ENCODE measurements around the gene GAS6. TPM values are rescaled to one million over a fixed set of nuclear protein-coding genes. Genes with fewer than 3 reads are reported as not detected.

GAS6 gene
- total RNA-seq, 4 donors from 2014 or later = 43.0 to 112 (median 68.5) TPM

DNA sequence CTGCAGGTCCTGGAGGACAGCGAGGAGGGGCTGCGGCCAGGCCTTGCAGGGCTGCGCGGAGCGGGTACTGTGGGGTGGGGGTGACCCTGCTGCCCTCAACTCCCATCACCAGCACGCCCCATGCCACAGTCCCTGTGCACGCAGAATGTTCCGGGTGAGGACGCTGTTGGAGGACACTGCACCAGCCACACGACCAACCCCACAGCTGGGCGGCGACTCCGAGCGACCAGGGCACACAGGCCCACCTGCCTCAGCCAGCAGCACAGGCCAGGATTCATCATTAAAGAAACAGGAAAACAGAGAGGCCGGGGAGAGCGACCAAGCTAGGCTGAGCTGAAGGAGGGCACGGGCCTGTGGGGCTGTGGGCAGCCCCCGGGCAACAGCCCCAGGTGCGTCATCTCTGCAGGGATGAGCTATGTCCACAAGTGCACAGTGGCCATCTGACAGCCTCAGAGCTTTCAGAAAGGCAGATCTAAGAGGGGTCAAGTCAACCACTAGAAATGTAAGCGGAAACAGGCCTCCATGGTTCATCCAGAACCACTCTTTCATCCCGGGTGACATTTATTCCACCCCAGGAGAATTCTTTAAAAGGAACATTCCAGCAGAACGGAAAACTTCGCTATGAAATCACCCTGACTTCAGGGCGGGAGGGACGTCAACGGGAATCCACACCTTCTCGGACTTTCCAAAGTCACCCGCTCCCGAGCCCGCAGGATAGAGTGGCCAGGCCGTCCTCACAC is 1.5 kb downstream of the GAS6 start:
- Histone ChIP-seq H3K36me3 (no peaks in the 10 kb centered on the region), H3K4me3 (peak overlapping the region; percentile 63 to 96 (median 71)), H3K4me1 (peaks cover 41 to 68% (median 47%) of the 10 kb centered on the region in 3 donors), H3K9me3 (no peaks in the 10 kb centered on the region), H3K27me3 (peaks cover 0 to 10% (median 0%) of the 10 kb centered on the region in 4 donors), H3K27ac (peak overlapping the region; percentile 85 to 92 (median 90))
- no peak for DNase-seq
- TF ChIP-seq, protein P1, sequence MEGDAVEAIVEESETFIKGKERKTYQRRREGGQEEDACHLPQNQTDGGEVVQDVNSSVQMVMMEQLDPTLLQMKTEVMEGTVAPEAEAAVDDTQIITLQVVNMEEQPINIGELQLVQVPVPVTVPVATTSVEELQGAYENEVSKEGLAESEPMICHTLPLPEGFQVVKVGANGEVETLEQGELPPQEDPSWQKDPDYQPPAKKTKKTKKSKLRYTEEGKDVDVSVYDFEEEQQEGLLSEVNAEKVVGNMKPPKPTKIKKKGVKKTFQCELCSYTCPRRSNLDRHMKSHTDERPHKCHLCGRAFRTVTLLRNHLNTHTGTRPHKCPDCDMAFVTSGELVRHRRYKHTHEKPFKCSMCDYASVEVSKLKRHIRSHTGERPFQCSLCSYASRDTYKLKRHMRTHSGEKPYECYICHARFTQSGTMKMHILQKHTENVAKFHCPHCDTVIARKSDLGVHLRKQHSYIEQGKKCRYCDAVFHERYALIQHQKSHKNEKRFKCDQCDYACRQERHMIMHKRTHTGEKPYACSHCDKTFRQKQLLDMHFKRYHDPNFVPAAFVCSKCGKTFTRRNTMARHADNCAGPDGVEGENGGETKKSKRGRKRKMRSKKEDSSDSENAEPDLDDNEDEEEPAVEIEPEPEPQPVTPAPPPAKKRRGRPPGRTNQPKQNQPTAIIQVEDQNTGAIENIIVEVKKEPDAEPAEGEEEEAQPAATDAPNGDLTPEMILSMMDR (IDR thresholded peaks at IDR 0.05) = no peak
- no peak for TF ChIP-seq POLR2A (IDR thresholded peaks at IDR 0.05)
- intact Hi-C loops (cut with DNase I) = no loop called here
- WGBS, 2 donors = 36 to 39% methylated on average over 13 to 18 of the region's 31 CpGs

DNA sequence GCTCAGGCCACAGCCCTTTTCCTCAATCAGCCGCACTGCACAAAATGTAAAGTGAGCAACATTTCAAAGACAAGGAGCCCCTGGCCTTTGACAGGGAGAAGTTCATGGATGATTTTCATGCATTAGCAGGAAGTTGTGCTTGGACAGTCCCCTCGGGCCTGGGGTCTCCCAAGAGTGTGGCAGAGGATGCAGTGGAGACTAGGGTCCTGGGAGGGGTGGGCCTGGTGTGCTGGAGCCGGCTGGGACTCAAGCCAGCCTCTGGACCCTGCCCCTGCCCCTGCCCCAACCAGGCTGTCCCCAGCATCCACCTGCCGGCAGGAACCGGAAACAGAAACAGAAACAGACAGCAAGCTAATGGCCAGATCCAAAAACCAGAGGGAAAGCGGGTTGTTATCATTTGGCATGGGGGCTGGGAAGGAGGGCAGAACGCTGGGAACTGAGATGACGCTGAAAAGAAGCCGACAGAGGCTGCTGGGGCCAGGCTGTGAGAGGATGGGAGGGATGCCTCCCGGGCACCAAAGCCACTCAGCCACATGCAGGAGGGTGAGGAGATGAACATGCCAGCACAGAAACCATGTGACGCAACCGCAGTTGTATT is 2.3 kb downstream of the GAS6 start:
- no peak for TF ChIP-seq POLR2A (IDR thresholded peaks at IDR 0.05)
- TF ChIP-seq, protein P1 (IDR thresholded peaks at IDR 0.05) = no peak

DNA sequence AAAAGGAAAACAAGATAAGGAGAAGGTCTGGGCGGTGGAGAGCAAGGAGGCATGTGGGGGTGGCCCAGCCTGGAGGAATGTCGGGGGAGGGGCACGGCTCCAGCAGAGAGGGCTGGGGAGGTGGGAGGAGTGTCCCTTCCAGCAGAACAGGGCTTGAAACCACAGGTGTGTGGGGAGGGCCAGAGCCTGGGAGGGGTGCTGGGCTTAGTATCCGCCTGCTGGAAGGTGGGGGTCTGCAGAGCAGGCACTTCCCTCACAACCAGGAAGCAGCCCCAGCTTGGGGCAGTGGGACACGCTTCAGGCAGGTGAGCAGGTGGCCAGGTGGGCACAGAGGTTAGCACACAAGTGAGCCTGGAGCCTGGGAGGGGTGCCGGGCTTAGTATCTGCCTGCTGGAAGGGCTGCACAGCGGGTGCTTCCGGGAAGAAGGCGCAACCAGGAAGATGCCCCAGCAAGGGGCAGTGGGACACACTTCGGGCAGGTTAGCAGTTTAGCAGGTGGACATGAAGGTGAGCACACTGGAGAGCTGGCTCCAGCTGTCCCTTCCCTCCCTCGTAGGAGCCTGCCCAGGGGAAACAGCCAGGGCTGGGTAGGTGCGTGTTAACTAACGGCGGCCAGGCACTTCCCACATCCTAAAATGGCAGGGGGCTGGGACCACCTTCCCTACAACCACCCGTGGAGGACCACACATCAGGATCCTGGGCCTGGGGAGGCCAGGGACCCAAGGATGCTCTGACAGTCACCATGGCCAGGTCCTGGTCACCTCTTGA is 3.0 kb downstream of the GAS6 start:
- peak overlapping the region in 1 of 4 donors; percentile 96 for H3K4me3 ChIP-seq
- H3K27ac ChIP-seq = peak overlapping the region; percentile 5 to 92 (median 78)
- H3K27me3 ChIP-seq = peaks cover 0 to 10% (median 0%) of the 10 kb centered on the region in 4 donors
- intact Hi-C loops (cut with DNase I) = no loop called here
- DNase-seq = no peak
- H3K36me3 ChIP-seq = no peaks in the 10 kb centered on the region
- H3K9me3 ChIP-seq = no peaks in the 10 kb centered on the region
- H3K4me1 ChIP-seq = peaks cover 55 to 83% (median 56%) of the 10 kb centered on the region in 3 donors
- 50 to 81% methylated on average over 6 to 14 of the region's 15 CpGs for WGBS, 2 donors
- TF ChIP-seq, protein P1 (IDR thresholded peaks at IDR 0.05) = no peak
- no peak for TF ChIP-seq POLR2A (IDR thresholded peaks at IDR 0.05)

More for the DNA sequence above, 2.3 kb downstream of the GAS6 start:
- Histone ChIP-seq H3K4me1 (peaks cover 49 to 76% (median 52%) of the 10 kb centered on the region in 3 donors), H3K4me3 (peak overlapping the region in 3 of 4 donors; percentile 67 to 96 (median 75)), H3K27ac (peak overlapping the region; percentile 4 to 92 (median 78)), H3K9me3 (no peaks in the 10 kb centered on the region), H3K27me3 (peaks cover 0 to 10% (median 0%) of the 10 kb centered on the region in 4 donors), H3K36me3 (no peaks in the 10 kb centered on the region)
- intact Hi-C loops (cut with DNase I) = no loop called here
- 33 to 52% methylated on average over 7 to 8 of the region's 12 CpGs for WGBS, 2 donors
- DNase-seq = no peak

DNA sequence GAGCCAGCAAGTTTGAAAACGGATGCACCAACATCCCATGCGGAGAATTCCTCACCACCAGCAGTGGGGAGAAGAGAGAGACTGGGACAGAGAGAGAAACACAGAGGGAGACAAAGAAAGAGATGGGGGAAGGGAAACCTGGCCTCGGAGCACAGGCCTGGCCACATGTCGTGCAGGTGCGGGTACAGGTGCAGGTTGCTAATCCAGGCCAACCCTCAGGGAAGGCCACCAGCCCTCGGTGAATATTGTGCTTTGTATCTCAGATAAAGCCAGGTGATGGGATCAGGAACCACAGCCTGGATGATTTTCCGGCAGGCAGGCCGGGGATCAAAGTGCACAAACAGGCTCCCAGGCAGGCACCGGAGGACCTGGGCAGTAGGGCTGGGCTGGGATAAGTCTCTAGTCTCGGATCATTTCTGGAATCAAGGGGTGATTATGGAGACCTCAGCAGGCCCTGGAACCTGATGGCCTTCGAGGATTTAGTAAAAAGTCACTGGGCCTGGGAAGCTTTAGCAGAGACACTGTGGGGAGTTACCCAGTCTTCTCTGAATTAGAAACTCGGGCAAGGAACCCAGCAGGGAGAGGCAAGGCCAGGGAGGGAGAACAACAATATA is 3.7 kb downstream of the GAS6 start:
- Histone ChIP-seq H3K27me3 (peaks cover 0 to 10% (median 0%) of the 10 kb centered on the region in 4 donors), H3K4me3 (no peak overlapping the region), H3K27ac (peak overlapping the region in 3 of 4 donors; percentile 63 to 92 (median 88)), H3K9me3 (no peaks in the 10 kb centered on the region), H3K36me3 (no peaks in the 10 kb centered on the region), H3K4me1 (peaks cover 62 to 90% (median 63%) of the 10 kb centered on the region in 3 donors)
- intact Hi-C loops (cut with DNase I) = no loop called here
- 60 to 66% methylated on average over 6 to 12 of the region's 12 CpGs for WGBS, 2 donors
- TF ChIP-seq, protein P1 (IDR thresholded peaks at IDR 0.05) = no peak
- TF ChIP-seq POLR2A (IDR thresholded peaks at IDR 0.05) = no peak
- DNase-seq = no peak
